Measurements from ENCODE around the gene FMN1.

FMN1 gene

GRCh38 chr15:33066584-33066983, 127.9 kb downstream of the FMN1 start:
- Histone ChIP-seq H3K4me3 (ENCODE audit: low read length) (no peak overlapping the region), H4K20me1 (ENCODE audit: control insufficient read depth, insufficient read depth, low read depth, low read length) (0 out of 2 replicates have a peak, but pooled peaks cover 3% of the 10 kb centered on the region), H3K9me2 (replicated peaks; ENCODE audit: control insufficient read depth, low read length) (no peaks in the 10 kb centered on the region), H3K27ac (ENCODE audit: low read depth, low read length) (no peak overlapping the region), H3K79me2 (ENCODE audit: control insufficient read depth, low read length) (no peaks in the 10 kb centered on the region), H3K4me1 (ENCODE audit: control insufficient read depth, low read length) (no peaks in the 10 kb centered on the region), H3K4me2 (ENCODE audit: low read length) (no peak overlapping the region), H3K27me3 (ENCODE audit: control insufficient read depth, low read length) (peaks cover 24% of the 10 kb centered on the region), H3F3A (ENCODE audit: control insufficient read depth, insufficient read depth) (no peaks in the 10 kb centered on the region), H3K9me3 (ENCODE audit: control insufficient read depth, insufficient read depth, low read length) (no peaks in the 10 kb centered on the region), H3K36me3 (ENCODE audit: control insufficient read depth, low read length) (no peaks in the 10 kb centered on the region)
- TF ChIP-seq EZH2phosphoT487 (IDR thresholded peaks at IDR 0.05; ENCODE audit: borderline replicate concordance, low read length): no peak
- TF ChIP-seq, protein P1, sequence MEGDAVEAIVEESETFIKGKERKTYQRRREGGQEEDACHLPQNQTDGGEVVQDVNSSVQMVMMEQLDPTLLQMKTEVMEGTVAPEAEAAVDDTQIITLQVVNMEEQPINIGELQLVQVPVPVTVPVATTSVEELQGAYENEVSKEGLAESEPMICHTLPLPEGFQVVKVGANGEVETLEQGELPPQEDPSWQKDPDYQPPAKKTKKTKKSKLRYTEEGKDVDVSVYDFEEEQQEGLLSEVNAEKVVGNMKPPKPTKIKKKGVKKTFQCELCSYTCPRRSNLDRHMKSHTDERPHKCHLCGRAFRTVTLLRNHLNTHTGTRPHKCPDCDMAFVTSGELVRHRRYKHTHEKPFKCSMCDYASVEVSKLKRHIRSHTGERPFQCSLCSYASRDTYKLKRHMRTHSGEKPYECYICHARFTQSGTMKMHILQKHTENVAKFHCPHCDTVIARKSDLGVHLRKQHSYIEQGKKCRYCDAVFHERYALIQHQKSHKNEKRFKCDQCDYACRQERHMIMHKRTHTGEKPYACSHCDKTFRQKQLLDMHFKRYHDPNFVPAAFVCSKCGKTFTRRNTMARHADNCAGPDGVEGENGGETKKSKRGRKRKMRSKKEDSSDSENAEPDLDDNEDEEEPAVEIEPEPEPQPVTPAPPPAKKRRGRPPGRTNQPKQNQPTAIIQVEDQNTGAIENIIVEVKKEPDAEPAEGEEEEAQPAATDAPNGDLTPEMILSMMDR (IDR thresholded peaks at IDR 0.05; ENCODE audit: low read depth, low read length, poor library complexity, severe bottlenecking): no peak

DNA sequence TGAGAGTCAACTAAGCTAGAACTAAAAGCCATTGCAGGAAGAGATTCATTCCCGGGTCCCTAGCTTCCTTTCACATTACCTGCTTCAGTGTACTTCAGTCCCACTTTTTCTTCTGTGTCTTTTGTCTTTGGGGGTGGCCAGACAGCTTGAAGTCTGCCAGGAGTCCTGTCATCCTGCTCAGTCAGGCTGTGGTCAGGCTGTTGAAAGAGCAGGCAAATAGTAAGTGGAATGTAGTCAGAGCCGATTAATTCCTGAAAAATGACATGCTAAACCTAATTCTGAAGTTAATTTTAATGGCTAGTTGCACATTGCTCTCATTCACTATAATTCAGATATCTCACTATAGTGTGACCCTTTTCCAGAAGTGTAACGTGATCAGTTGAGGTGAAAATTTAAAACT, 129.6 kb downstream of the FMN1 start:
- Histone ChIP-seq H3K27me3 (ENCODE audit: control insufficient read depth, low read length) (peaks cover 24% of the 10 kb centered on the region), H3K9me3 (ENCODE audit: control insufficient read depth, insufficient read depth, low read length) (no peaks in the 10 kb centered on the region), H3K4me3 (ENCODE audit: low read length) (no peak overlapping the region), H3K79me2 (ENCODE audit: control insufficient read depth, low read length) (no peaks in the 10 kb centered on the region), H3K4me1 (ENCODE audit: control insufficient read depth, low read length) (no peaks in the 10 kb centered on the region), H4K20me1 (ENCODE audit: control insufficient read depth, insufficient read depth, low read depth, low read length) (0 out of 2 replicates have a peak, but pooled peaks cover 3% of the 10 kb centered on the region), H3F3A (ENCODE audit: control insufficient read depth, insufficient read depth) (no peaks in the 10 kb centered on the region), H3K4me2 (ENCODE audit: low read length) (no peak overlapping the region), H3K27ac (ENCODE audit: low read depth, low read length) (no peak overlapping the region), H3K9me2 (replicated peaks; ENCODE audit: control insufficient read depth, low read length) (no peaks in the 10 kb centered on the region), H3K36me3 (ENCODE audit: control insufficient read depth, low read length) (no peaks in the 10 kb centered on the region)
- no peak for TF ChIP-seq EZH2phosphoT487 (IDR thresholded peaks at IDR 0.05; ENCODE audit: borderline replicate concordance, low read length)
- TF ChIP-seq, protein P1 (IDR thresholded peaks at IDR 0.05; ENCODE audit: low read depth, low read length, poor library complexity, severe bottlenecking): no peak

DNA sequence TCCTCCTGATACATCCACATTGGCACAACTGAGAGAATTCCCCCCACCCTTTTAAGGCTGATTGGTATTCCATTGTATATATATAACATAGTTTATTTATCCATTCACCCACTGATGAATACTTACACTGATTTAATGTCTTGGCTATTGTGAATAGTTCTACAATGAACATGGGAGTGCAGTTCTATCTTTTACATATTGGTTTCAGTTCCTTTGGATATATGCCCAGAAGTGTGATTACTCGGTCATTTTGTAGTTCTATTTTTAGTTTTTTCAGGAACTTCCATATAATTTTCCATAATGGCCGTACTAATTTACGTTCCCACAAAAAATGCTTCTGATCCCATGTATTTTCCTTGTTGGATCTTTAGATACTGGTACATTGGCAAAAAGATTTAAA, 135.3 kb downstream of the FMN1 start:
- H3K36me3 ChIP-seq (ENCODE audit: control insufficient read depth, low read length): no peaks in the 10 kb centered on the region
- H3F3A ChIP-seq (ENCODE audit: control insufficient read depth, insufficient read depth): no peaks in the 10 kb centered on the region
- H4K20me1 ChIP-seq (ENCODE audit: control insufficient read depth, insufficient read depth, low read depth, low read length): no peaks in the 10 kb centered on the region
- H3K27me3 ChIP-seq (ENCODE audit: control insufficient read depth, low read length): no peaks in the 10 kb centered on the region; the same call in 1 of the 2 replicates
- H3K4me3 ChIP-seq (ENCODE audit: low read length): no peak overlapping the region
- TF ChIP-seq, protein P1 (IDR thresholded peaks at IDR 0.05; ENCODE audit: low read depth, low read length, poor library complexity, severe bottlenecking): no peak
- no peak for TF ChIP-seq EZH2phosphoT487 (IDR thresholded peaks at IDR 0.05; ENCODE audit: borderline replicate concordance, low read length)
- no peak overlapping the region for H3K4me2 ChIP-seq (ENCODE audit: low read length)
- no peaks in the 10 kb centered on the region for H3K4me1 ChIP-seq (ENCODE audit: control insufficient read depth, low read length)
- no peaks in the 10 kb centered on the region for H3K79me2 ChIP-seq (ENCODE audit: control insufficient read depth, low read length)
- no peaks in the 10 kb centered on the region for H3K9me3 ChIP-seq (ENCODE audit: control insufficient read depth, insufficient read depth, low read length)
- no peaks in the 10 kb centered on the region for H3K9me2 ChIP-seq (replicated peaks; ENCODE audit: control insufficient read depth, low read length)
- H3K27ac ChIP-seq (ENCODE audit: low read depth, low read length): no peak overlapping the region

Data from DOHH2 (cell line).